PC-9 (cell line): Measurements from ENCODE around the gene FEM1B.

Experiments used
- CTCF ChIP-seq: fragments of 200-600 bp; sonication (generic); conservative IDR thresholded peaks from 2 replicates; pipeline ENCODE4 v1.6.1; 2017; ENCODE audit warnings: mixed run types, antibody characterized with exemption, mild to moderate bottlenecking, moderate library complexity
- EZH2 ChIP-seq: fragments of 200-600 bp; sonication (generic); IDR thresholded peaks from 2 replicates; pipeline ENCODE4 v1.8.0; 2017; ENCODE audit warnings: antibody characterized with exemption, low read depth

DNA sequence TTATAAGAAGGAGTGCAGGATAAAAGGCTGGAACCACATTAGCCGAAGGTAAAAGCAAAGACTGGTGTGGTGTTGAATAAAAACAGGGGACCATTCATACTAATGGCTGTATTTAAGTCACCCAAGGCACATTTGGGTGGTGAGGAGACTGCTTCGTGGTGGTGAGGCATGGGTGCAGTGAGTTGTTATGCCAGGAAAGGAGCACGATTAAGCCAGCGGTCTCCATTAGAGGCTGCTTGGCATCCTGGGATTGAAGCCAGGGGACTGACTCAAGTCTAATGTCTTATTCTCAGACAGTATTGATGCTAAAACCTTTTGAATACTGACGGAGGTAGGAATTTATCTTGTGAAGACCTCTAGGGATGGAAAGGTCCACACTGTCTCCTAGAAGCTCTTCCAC is 21.9 kb downstream of the FEM1B start:
- TF ChIP-seq CTCF (no peak), EZH2 (no peak)
